AG10803 (cell line): ENCODE measurements around the gene UHRF1.
"Not testable (repeated sequence)": the region's sequence is repeated elsewhere in the genome, so short reads cannot be mapped to it uniquely, and the experiment has no call there.

Source experiments
- DNase-seq: peaks from one replicate; pipeline ENCODE4 v3.0.0; 2010; ENCODE audit warnings: low read depth
- H3K4me3 ChIP-seq: 2 replicates; pipeline ENCODE4 v1.5.1; 2011; ENCODE audit warnings: mild to moderate bottlenecking, low read length, control low read depth
- TF ChIP-seq, protein P1 (sequence below): conservative IDR thresholded peaks from 2 replicates; pipeline ENCODE4 v1.5.1; 2011; ENCODE audit warnings: mild to moderate bottlenecking, low read length, control low read depth, inconsistent platforms

The UHRF1 gene

DNA sequence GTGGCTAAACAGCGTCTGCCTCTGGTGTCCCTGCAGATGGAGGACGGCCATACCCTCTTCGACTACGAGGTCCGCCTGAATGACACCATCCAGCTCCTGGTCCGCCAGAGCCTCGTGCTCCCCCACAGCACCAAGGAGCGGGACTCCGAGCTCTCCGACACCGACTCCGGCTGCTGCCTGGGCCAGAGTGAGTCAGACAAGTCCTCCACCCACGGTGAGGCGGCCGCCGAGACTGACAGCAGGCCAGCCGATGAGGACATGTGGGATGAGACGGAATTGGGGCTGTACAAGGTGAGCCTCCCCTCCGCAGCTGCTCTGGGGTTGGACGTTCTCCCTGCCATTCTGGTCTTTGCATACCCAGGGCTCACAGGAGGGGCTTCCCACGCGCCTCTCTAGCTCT, 19.9 kb downstream of the UHRF1 start:
- TF ChIP-seq, protein P1, sequence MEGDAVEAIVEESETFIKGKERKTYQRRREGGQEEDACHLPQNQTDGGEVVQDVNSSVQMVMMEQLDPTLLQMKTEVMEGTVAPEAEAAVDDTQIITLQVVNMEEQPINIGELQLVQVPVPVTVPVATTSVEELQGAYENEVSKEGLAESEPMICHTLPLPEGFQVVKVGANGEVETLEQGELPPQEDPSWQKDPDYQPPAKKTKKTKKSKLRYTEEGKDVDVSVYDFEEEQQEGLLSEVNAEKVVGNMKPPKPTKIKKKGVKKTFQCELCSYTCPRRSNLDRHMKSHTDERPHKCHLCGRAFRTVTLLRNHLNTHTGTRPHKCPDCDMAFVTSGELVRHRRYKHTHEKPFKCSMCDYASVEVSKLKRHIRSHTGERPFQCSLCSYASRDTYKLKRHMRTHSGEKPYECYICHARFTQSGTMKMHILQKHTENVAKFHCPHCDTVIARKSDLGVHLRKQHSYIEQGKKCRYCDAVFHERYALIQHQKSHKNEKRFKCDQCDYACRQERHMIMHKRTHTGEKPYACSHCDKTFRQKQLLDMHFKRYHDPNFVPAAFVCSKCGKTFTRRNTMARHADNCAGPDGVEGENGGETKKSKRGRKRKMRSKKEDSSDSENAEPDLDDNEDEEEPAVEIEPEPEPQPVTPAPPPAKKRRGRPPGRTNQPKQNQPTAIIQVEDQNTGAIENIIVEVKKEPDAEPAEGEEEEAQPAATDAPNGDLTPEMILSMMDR, result no peak
- H3K4me3 ChIP-seq, result no peak overlapping the region
- no peak for DNase-seq

- no peak overlapping the region for H3K4me3 ChIP-seq
- TF ChIP-seq, protein P1, result no peak
- DNase-seq, result no peak
Observed at GRCh38 chr19:4930664-4931063, 21.4 kb downstream of the UHRF1 start.

GRCh38 chr19:4932711-4933110, 23.4 kb downstream of the UHRF1 start:
- DNase-seq, result no peak
- no peak overlapping the region for H3K4me3 ChIP-seq
- TF ChIP-seq, protein P1, result no peak

DNA sequence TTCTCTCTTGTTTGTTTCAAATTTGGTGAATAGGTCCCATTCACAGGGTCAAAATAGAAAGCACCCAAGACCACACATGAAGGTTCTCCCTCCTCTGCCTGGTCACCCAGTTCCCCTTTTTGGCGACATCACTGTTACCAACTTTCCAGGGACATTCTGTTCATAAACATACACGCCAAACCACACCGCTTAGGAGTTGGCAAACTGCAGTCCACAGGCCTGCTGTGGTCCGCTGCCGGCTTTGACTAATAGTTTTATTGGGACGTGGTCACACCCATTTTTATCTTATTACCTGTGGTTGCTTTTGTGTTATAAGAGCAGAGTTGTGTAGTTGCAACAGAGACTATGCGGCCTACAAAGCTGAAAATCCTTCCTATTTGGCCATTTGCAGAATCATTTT, 24.2 kb downstream of the UHRF1 start:
- no peak for DNase-seq
- H3K4me3 ChIP-seq, result no peak overlapping the region
- TF ChIP-seq, protein P1, result no peak

- DNase-seq, result no peak
- H3K4me3 ChIP-seq, result no peak overlapping the region
- TF ChIP-seq, protein P1, result no peak
Observed at GRCh38 chr19:4935444-4935843, 26.1 kb downstream of the UHRF1 start.

GRCh38 chr19:4937060-4937459, 27.8 kb downstream of the UHRF1 start:
- no peak overlapping the region for H3K4me3 ChIP-seq
- no peak for DNase-seq
- TF ChIP-seq, protein P1, result no peak

DNA sequence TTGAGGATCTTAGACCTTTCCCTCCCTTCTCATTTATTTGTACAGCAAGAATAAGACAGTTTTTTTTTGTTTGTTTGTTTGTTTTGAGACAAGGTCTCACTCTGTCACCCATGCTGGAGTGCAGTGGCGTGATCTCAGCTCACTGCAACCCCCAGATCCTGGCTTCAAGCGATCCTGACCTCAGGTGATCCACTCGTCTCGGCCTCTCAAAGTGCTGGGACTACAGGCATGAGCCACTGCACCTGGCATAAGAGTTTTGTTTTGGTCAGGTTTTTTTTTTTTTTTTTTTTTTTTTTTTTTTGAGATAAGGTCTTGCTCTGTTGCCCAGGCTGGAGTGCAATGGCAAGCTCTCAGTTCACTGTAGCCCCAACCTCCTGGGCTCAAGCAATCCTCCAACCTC, 29.2 kb downstream of the UHRF1 start:
- not testable (repeated sequence) for DNase-seq

GRCh38 chr19:4939466-4939865, 30.2 kb downstream of the UHRF1 start:
- no peak overlapping the region for H3K4me3 ChIP-seq
- DNase-seq, result no peak
- TF ChIP-seq, protein P1, result no peak

More for the DNA sequence above, 29.2 kb downstream of the UHRF1 start:
- H3K4me3 ChIP-seq, result not testable (repeated sequence)

GRCh38 chr19:4941638-4942169, 32.4 kb downstream of the UHRF1 start:
- not testable (repeated sequence) for H3K4me3 ChIP-seq, DNase-seq

DNA sequence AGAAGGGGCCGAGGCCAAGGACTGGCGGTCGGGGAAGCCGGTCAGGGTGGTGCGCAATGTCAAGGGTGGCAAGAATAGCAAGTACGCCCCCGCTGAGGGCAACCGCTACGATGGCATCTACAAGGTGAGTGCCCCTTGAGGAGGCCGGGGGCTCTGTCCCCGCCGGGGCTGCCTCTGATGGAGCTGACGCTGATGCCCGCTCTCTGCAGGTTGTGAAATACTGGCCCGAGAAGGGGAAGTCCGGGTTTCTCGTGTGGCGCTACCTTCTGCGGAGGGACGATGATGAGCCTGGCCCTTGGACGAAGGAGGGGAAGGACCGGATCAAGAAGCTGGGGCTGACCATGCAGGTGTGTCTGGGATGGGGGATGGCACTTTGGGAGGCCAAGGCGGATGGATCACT, 41.3 kb downstream of the UHRF1 start:
- not testable (repeated sequence) for H3K4me3 ChIP-seq, DNase-seq
